22Rv1 (cell line): ENCODE measurements around the gene PLCD3.

ENCODE experiments used
- H3K27ac ChIP-seq: fragments of 450-650 bp; 2 replicates; pipeline ENCODE4 v1.5.1; 2017
- CTCF ChIP-seq: fragments of 450-650 bp; IDR thresholded peaks from 2 replicates; pipeline ENCODE4 v1.5.1; 2017; ENCODE audit warnings: mild to moderate bottlenecking
- ZFX ChIP-seq: fragments of 450-650 bp; IDR thresholded peaks from 2 replicates; pipeline ENCODE4 v1.6.1; 2017; ENCODE audit warnings: antibody characterized with exemption, borderline replicate concordance

PLCD3 gene

GRCh38 chr17:45060797-45061605 is 71.3 kb downstream of the PLCD3 start, which contains the start of gene NMT1:
TSS of gene NMT1 (plus strand) at chr17:45061317. CDS start at chr17:45061330, 13 bp downstream.
- TF ChIP-seq CTCF (no peak), ZFX (no peak)
- H3K27ac ChIP-seq, result peak within 1 kb of the TSS; percentile 78

- TF ChIP-seq CTCF (no peak), ZFX (no peak)
- H3K27ac ChIP-seq, result peak overlapping the region; percentile 78
These were observed 71.9 kb downstream of the PLCD3 start for GRCh38 chr17:45060382-45060796.
